ENCODE measurements around the gene PTGS1.

The PTGS1 gene

DNA sequence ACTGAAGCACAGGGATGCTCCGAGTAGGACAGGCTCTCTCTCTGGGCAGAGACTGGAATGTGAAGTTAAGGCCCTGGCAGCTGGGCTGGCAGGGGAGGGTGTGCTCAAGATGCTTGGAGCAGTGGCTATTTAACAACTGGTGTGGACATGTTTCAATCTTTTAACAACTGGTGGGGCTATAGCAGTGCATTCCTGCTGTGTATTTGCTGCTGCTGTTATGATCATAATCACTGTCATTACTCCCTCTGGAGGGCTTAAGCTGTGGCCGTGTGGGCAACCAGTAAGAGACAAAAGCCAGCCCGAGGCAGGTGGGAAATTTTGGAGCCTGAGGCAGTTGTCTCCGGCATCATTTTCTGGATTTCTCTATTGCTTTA is 33.3 kb upstream of the PTGS1 start:
- Histone ChIP-seq H3K9ac (ENCODE audit: low read length) (no peak overlapping the region), H3K4me1 (ENCODE audit: low read length) (no peaks in the 10 kb centered on the region), H3K4me3 (ENCODE audit: low read length) (no peak overlapping the region), H3K9me3 (replicated peaks; ENCODE audit: insufficient read depth, low read length) (no peaks in the 10 kb centered on the region), H3K27ac (ENCODE audit: low read length) (no peak overlapping the region), H3K36me3 (replicated peaks; ENCODE audit: insufficient read depth, low read length) (no peaks in the 10 kb centered on the region), H3K27me3 (replicated peaks; ENCODE audit: insufficient read depth, low read length) (0 out of 2 replicates have a peak, but pooled peaks cover 3% of the 10 kb centered on the region), H3K79me2 (ENCODE audit: low read length) (no peaks in the 10 kb centered on the region), H3K9me2 (replicated peaks; ENCODE audit: insufficient read depth, low read length) (no peaks in the 10 kb centered on the region), H4K20me1 (ENCODE audit: insufficient read depth, low read length) (no peaks in the 10 kb centered on the region), H3K4me2 (ENCODE audit: low read depth, low read length) (peak overlapping the region; percentile 70; the same call in 1 of the 2 replicates), H2AFZ (ENCODE audit: low read length) (no peak overlapping the region), H3F3A (ENCODE audit: insufficient read depth, low read length) (no peaks in the 10 kb centered on the region; the same call in 1 of the 2 replicates)
- no peak for DNase-seq
- no peak for TF ChIP-seq EZH2phosphoT487 (IDR thresholded peaks at IDR 0.05; ENCODE audit: low read length)
- TF ChIP-seq, protein P1, sequence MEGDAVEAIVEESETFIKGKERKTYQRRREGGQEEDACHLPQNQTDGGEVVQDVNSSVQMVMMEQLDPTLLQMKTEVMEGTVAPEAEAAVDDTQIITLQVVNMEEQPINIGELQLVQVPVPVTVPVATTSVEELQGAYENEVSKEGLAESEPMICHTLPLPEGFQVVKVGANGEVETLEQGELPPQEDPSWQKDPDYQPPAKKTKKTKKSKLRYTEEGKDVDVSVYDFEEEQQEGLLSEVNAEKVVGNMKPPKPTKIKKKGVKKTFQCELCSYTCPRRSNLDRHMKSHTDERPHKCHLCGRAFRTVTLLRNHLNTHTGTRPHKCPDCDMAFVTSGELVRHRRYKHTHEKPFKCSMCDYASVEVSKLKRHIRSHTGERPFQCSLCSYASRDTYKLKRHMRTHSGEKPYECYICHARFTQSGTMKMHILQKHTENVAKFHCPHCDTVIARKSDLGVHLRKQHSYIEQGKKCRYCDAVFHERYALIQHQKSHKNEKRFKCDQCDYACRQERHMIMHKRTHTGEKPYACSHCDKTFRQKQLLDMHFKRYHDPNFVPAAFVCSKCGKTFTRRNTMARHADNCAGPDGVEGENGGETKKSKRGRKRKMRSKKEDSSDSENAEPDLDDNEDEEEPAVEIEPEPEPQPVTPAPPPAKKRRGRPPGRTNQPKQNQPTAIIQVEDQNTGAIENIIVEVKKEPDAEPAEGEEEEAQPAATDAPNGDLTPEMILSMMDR (IDR thresholded peaks at IDR 0.05; ENCODE audit: low read length): no peak
- TF ChIP-seq EZH2 (optimal IDR thresholded peaks at IDR 0.05; ENCODE audit: low read depth, low read length): no peak

DNA sequence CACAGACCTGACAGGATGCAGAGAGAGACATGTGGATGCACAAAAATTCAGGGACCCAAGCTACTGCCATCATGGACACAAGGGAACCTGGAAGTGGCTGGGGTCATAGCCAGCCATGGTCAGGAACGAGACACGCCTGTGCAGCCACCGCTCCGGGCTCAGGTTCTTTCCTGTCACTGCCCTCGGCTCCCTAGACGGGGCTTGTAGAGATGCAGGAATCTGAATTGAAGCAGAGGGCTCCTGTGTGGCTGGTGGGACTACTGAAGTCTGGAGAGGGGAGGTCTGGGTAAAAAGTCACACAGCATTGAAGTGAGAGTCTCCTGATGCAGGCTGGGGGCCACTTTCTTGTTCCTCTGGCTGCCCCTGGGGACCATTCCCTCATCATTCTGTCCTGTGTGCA is 32.3 kb upstream of the PTGS1 start:
- no peak overlapping the region for H3K4me2 ChIP-seq (ENCODE audit: low read depth, low read length)
- TF ChIP-seq, protein P1 (IDR thresholded peaks at IDR 0.05; ENCODE audit: low read length): no peak
- no peak for TF ChIP-seq EZH2 (optimal IDR thresholded peaks at IDR 0.05; ENCODE audit: low read depth, low read length)
- TF ChIP-seq EZH2phosphoT487 (IDR thresholded peaks at IDR 0.05; ENCODE audit: low read length): no peak
- no peak overlapping the region for H3K27ac ChIP-seq (ENCODE audit: low read length)
- no peaks in the 10 kb centered on the region for H3K79me2 ChIP-seq (ENCODE audit: low read length)
- no peaks in the 10 kb centered on the region; the same call in 1 of the 2 replicates for H3F3A ChIP-seq (ENCODE audit: insufficient read depth, low read length)
- 0 out of 2 replicates have a peak, but pooled peaks cover 3% of the 10 kb centered on the region for H3K27me3 ChIP-seq (replicated peaks; ENCODE audit: insufficient read depth, low read length)
- H2AFZ ChIP-seq (ENCODE audit: low read length): no peak overlapping the region
- no peaks in the 10 kb centered on the region for H3K36me3 ChIP-seq (replicated peaks; ENCODE audit: insufficient read depth, low read length)
- H3K4me3 ChIP-seq (ENCODE audit: low read length): no peak overlapping the region
- DNase-seq: no peak
- H3K9me3 ChIP-seq (replicated peaks; ENCODE audit: insufficient read depth, low read length): no peaks in the 10 kb centered on the region
- no peaks in the 10 kb centered on the region for H3K4me1 ChIP-seq (ENCODE audit: low read length)
- H4K20me1 ChIP-seq (ENCODE audit: insufficient read depth, low read length): no peaks in the 10 kb centered on the region
- H3K9me2 ChIP-seq (replicated peaks; ENCODE audit: insufficient read depth, low read length): no peaks in the 10 kb centered on the region
- no peak overlapping the region for H3K9ac ChIP-seq (ENCODE audit: low read length)

DNA sequence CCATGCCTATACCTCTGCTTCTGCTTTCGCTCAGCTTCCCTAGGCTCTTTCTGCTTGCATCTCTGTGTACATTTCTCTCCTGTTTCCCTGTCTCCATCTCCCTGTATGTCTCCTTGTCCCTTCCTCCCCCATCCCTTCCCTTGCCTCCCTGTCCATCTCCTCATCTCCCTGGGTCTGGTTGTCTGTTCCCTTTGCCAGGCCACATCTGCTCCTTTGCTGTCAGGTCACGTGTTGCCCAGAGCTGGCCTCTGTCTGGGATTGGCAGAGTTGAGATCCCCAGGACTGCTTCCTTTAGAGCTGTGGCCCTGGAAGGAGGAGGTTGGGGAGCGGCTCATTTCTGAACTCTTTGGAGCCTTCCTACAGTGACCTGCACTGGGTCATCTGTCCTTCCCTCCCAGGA is 31.8 kb upstream of the PTGS1 start:
- TF ChIP-seq EZH2 (optimal IDR thresholded peaks at IDR 0.05; ENCODE audit: low read depth, low read length): no peak
- TF ChIP-seq EZH2phosphoT487 (IDR thresholded peaks at IDR 0.05; ENCODE audit: low read length): no peak
- TF ChIP-seq, protein P1 (IDR thresholded peaks at IDR 0.05; ENCODE audit: low read length): no peak
- Histone ChIP-seq H2AFZ (ENCODE audit: low read length) (no peak overlapping the region), H3K4me2 (ENCODE audit: low read depth, low read length) (no peak overlapping the region), H3K4me1 (ENCODE audit: low read length) (no peaks in the 10 kb centered on the region), H3K9me2 (replicated peaks; ENCODE audit: insufficient read depth, low read length) (no peaks in the 10 kb centered on the region), H3K9me3 (replicated peaks; ENCODE audit: insufficient read depth, low read length) (no peaks in the 10 kb centered on the region), H3K27me3 (replicated peaks; ENCODE audit: insufficient read depth, low read length) (0 out of 2 replicates have a peak, but pooled peaks cover 3% of the 10 kb centered on the region), H3K9ac (ENCODE audit: low read length) (no peak overlapping the region), H3K36me3 (replicated peaks; ENCODE audit: insufficient read depth, low read length) (no peaks in the 10 kb centered on the region), H3K4me3 (ENCODE audit: low read length) (no peak overlapping the region), H3K79me2 (ENCODE audit: low read length) (no peaks in the 10 kb centered on the region), H3F3A (ENCODE audit: insufficient read depth, low read length) (no peaks in the 10 kb centered on the region; the same call in 1 of the 2 replicates), H4K20me1 (ENCODE audit: insufficient read depth, low read length) (no peaks in the 10 kb centered on the region), H3K27ac (ENCODE audit: low read length) (no peak overlapping the region)
- no peak for DNase-seq

Data from MM.1S (cell line).